GM21526 (cell line): Measurements from ENCODE around the gene TUSC2.
"Not testable (repeated sequence)": the region's sequence is repeated elsewhere in the genome, so short reads cannot be mapped to it uniquely, and the experiment has no call there.

ENCODE experiments used
- ATAC-seq: cut with Tn5 transposase; IDR thresholded peaks from one replicate; pipeline ENCODE4 v1.9.1; 2021; ENCODE audit warnings: moderate library complexity; ENCODE audit not compliant: unreplicated experiment, low FRiP score

TUSC2 gene

GRCh38 chr3:50297384-50297775, 30.6 kb downstream of the TUSC2 start:
- no peak for ATAC-seq

GRCh38 chr3:50296721-50297383, 31.2 kb downstream of the TUSC2 start:
- no peak for ATAC-seq

- ATAC-seq, result no peak
Observed at GRCh38 chr3:50295553-50296431, 32.2 kb downstream of the TUSC2 start.

GRCh38 chr3:50294492-50295403, 33.3 kb downstream of the TUSC2 start:
- no peak for ATAC-seq

GRCh38 chr3:50294089-50294488, 33.9 kb downstream of the TUSC2 start:
- ATAC-seq, result no peak

GRCh38 chr3:50293079-50293801, 34.8 kb downstream of the TUSC2 start:
- ATAC-seq, result no peak

- peak; percentile 85 for ATAC-seq
Observed at GRCh38 chr3:50292159-50293078, 35.6 kb downstream of the TUSC2 start, which contains the start of gene IFRD2. Gene IFRD2 (minus strand): TSS chr3:50292429. CDS start chr3:50292274, 155 bp downstream.

- ATAC-seq, result no peak
Observed at GRCh38 chr3:50290161-50290641, 37.8 kb downstream of the TUSC2 start.

- no peak for ATAC-seq
Observed at GRCh38 chr3:50289130-50289529, 38.9 kb downstream of the TUSC2 start.

- no peak for ATAC-seq
Observed at GRCh38 chr3:50288387-50289007, 39.5 kb downstream of the TUSC2 start.

- ATAC-seq, result no peak
Observed at GRCh38 chr3:50287262-50287661, 40.8 kb downstream of the TUSC2 start.

- no peak for ATAC-seq
Observed at GRCh38 chr3:50286322-50287227, 41.4 kb downstream of the TUSC2 start.

GRCh38 chr3:50284121-50284520, 43.9 kb downstream of the TUSC2 start:
- not testable (repeated sequence) for ATAC-seq

GRCh38 chr3:50279255-50280016, 48.6 kb downstream of the TUSC2 start:
- no peak for ATAC-seq

GRCh38 chr3:50278880-50279224, 49.2 kb downstream of the TUSC2 start, which contains the start of gene LSMEM2:
Gene LSMEM2 (plus strand): TSS chr3:50279087. CDS start chr3:50279114, 27 bp downstream.
- no peak for ATAC-seq

- no peak for ATAC-seq
Observed at GRCh38 chr3:50278123-50278879, 49.7 kb downstream of the TUSC2 start.
